ENCODE results near the gene HPCA.

GRCh38 chr1:32887623-32888022 lies 1.3 kb downstream of the HPCA start:
- TF ChIP-seq POU2F2 (IDR thresholded peaks at IDR 0.05; ENCODE audit: low read depth, low read length) (no peak), POLR2A (IDR thresholded peaks at IDR 0.05; ENCODE audit: low read depth, low read length) (no peak), POLR2AphosphoS5 (IDR thresholded peaks at IDR 0.05; ENCODE audit: low read depth, low read length) (no peak), TAF1 (IDR thresholded peaks at IDR 0.05; ENCODE audit: low read depth, low read length) (no peak)
